Epithelial cell of proximal tubule (primary cell): ENCODE measurements around the gene ZNF30. TPM values are rescaled to one million over a fixed set of nuclear protein-coding genes. Genes with fewer than 3 reads are reported as not detected.
"Not testable (repeated sequence)": the region's sequence is repeated elsewhere in the genome, so short reads cannot be mapped to it uniquely, and the experiment has no call there.

Source experiments
- DNase-seq: peaks from one replicate; pipeline ENCODE4 v3.0.0-alpha.2; 2011; ENCODE audit warnings: low read depth
- H3K4me3 ChIP-seq: 2 replicates; pipeline ENCODE4 v1.5.1; 2011; ENCODE audit warnings: low read depth, mild to moderate bottlenecking, low read length
- total RNA-seq: library from RNA; depleted of rRNA; stranded (reverse); fragments of >200 nt; gene quantifications from 2 replicates; pipeline ENCODE4 v1.2.3, GENCODE V29; 2015
- TF ChIP-seq, protein P1 (sequence below): conservative IDR thresholded peaks from 2 replicates; pipeline ENCODE4 v1.5.1; 2012; ENCODE audit warnings: low read depth, mild to moderate bottlenecking, low read length

ZNF30 gene
- total RNA-seq, 1 donor from 2014 or later: 1.2 TPM

GRCh38 chr19:34904664-34905527 is 21.8 kb upstream of the ZNF30 start:
- TF ChIP-seq, protein P1, sequence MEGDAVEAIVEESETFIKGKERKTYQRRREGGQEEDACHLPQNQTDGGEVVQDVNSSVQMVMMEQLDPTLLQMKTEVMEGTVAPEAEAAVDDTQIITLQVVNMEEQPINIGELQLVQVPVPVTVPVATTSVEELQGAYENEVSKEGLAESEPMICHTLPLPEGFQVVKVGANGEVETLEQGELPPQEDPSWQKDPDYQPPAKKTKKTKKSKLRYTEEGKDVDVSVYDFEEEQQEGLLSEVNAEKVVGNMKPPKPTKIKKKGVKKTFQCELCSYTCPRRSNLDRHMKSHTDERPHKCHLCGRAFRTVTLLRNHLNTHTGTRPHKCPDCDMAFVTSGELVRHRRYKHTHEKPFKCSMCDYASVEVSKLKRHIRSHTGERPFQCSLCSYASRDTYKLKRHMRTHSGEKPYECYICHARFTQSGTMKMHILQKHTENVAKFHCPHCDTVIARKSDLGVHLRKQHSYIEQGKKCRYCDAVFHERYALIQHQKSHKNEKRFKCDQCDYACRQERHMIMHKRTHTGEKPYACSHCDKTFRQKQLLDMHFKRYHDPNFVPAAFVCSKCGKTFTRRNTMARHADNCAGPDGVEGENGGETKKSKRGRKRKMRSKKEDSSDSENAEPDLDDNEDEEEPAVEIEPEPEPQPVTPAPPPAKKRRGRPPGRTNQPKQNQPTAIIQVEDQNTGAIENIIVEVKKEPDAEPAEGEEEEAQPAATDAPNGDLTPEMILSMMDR: no peak
- no peak for DNase-seq
- no peak overlapping the region for H3K4me3 ChIP-seq

DNA sequence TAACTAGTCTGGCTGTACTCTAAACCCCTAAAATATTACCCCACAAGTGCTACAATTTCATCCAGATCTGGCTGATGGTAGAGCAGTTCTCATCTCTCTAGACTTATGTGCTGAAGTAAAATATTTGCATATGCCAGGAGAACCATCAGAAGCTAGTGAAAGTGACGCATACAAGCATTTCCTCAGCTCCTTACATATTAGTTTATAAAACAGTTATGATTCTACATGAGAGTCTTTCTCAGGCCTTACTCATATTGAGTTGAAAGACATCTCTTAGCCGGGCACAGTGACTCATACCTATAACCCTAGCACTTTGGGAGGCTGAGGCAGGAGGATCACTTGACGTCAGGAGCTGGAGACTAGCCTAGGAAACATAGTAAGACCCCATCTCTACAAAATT is 15.9 kb upstream of the ZNF30 start:
- no peak for DNase-seq
- TF ChIP-seq, protein P1: no peak
- H3K4me3 ChIP-seq: no peak overlapping the region

DNA sequence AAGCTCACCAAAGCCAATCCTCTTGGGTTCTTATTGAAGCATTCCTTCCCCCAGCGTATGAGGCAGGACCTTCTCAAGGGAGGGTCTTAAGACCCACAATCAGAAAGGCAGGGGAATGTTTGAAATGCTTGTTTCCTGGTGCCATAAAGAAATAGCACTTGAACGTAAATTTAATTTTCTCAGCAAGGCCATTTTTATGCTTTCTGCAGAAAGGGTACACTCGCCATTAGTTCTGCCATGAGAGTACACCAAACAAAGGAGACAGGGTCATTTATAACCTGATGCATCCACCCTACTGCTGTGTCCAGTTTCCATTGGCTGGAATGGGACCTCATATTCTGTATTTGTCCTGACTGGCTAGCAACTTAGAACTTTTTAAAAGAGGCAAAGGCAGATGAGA is 9.6 kb upstream of the ZNF30 start:
- not testable (repeated sequence) for DNase-seq, H3K4me3 ChIP-seq

DNA sequence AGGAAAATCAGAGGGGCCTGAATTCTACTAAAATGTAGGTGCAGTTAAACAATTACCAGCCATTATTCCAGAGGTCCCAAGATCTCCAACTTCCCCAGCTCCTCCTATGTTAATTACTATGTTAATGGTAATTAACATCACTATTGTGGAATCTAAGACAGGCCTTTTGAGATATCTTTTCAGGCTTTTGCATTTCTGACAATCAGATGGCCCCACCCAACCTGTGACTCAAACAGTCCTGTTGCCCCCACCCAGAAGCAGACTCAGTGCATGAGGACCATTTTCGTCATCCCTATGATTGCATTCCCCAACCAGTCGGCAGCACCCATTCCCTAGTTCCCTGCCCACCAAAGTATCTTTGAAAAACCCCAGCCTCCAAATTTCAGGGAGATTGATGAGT is 8.5 kb upstream of the ZNF30 start:
- H3K4me3 ChIP-seq: no peak overlapping the region
- TF ChIP-seq, protein P1: no peak
- DNase-seq: no peak

DNA sequence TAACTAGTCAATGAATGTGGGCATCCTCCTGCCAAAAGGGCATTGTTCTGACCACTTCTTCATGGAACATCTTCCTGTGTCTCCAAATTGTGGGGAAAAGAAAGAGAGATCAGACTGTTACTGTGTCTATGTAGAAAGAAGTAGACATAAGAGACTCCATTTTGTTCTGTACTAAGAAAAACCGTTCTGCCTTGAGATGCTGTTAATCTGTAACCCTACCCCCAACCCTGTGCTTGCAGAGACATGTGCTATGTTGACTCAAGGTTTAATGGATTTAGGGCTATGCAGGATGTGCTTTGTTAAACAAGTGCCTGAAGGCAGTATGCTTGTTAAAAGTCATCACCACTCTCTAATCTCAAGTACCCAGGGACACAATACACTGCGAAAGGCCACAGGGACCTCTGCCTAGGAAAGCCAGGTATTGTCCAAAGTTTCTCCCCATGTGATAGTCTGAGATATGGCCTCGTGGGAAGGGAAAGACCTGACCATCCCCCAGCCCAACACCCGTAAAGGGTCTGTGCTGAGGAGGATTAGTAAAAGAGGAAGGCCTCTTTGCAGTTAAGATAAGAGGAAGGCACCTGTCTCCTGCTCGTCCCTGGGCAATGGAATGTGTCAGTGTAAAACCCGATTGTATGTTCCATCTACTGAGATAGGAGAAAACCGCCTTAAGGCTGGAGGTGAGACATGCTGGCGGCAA is 6.5 kb upstream of the ZNF30 start:
- H3K4me3 ChIP-seq, DNase-seq: not testable (repeated sequence)

- H3K4me3 ChIP-seq: no peak overlapping the region
- DNase-seq: no peak
- TF ChIP-seq, protein P1: no peak
Observed at GRCh38 chr19:34925278-34925855, 1.3 kb upstream of the ZNF30 start.

DNA sequence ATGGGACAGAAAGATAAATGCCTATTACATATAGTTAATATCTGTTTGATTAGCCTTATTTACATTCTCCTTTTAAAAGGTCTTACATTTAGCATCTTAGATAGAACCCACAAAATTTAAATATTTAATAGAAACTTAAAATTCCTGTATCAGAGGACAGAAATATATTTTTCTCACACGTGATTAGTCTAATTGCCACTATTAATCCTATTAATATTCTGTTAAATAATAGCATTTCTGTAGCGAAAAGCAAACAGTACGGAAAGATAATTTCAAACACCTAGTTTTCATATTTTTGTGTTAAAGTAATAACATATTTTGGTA is 380 bp upstream of the ZNF30 start:
- DNase-seq: no peak
- TF ChIP-seq, protein P1: no peak
- peak overlapping the region; percentile 74 for H3K4me3 ChIP-seq

DNA sequence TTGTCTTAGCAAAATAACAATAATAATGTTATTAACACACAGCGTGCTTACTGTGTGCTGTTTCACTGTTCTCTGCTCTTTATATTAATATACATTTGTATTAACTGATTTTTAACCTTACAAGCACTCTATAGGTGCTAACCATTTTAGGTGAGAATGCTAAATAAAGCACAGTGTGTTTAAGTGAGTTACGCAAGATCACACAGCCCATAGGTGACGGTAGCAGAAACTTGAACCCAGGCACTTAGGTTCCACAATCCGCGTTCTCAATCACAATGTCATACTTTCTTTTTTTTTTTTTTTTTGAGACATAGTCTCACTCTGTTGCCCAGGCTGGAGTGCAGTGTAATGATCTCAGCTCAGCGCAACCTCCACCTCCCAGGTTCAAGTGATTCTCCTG is 5.8 kb downstream of the ZNF30 start:
- H3K4me3 ChIP-seq: no peak overlapping the region
- TF ChIP-seq, protein P1: no peak
- DNase-seq: no peak
